Left lung (tissue), 10 donors: Measurements from ENCODE around the gene SLC38A3. TPM values are rescaled to one million over a fixed set of nuclear protein-coding genes. Genes with fewer than 3 reads are reported as not detected.
A peak's percentile ranks its signal among the peaks of the same experiment; 100 is the strongest.
"Not testable (repeated sequence)": the region's sequence is repeated elsewhere in the genome, so short reads cannot be mapped to it uniquely, and the experiment has no call there.

ENCODE experiments used
- ATAC-seq: fragments of 200-7000 bp; cut with Tn5 transposase; one replicate; pipeline ENCODE4 v1.9.1; 2020; ENCODE audit warnings: moderate library complexity
- DNase-seq, 4 donors: peaks; one replicate each; pipeline ENCODE4 v3.0.0-alpha.2; 2013 to 2020
- H3K27ac ChIP-seq, 2 donors: fragments of 200-600 bp; sonication (generic) in 1 of 2; one replicate each; pipeline versions ENCODE4 v1.5.0 to v1.8.0; 2020 to 2021
- H3K27me3 ChIP-seq, 2 donors: fragments of 200-600 bp; sonication (generic) in 1 of 2; one replicate each; pipeline versions ENCODE4 v1.5.0 to v1.8.0; 2020 to 2021
- H3K36me3 ChIP-seq, 2 donors: fragments of 200-600 bp; sonication (generic) in 1 of 2; one replicate each; pipeline versions ENCODE4 v1.5.0 to v1.8.0; 2020 to 2021
- H3K4me1 ChIP-seq, 2 donors: fragments of 200-600 bp; one replicate each; pipeline ENCODE4 v1.8.0; 2021
- H3K4me3 ChIP-seq, 2 donors: fragments of 200-600 bp; sonication (generic) in 1 of 2; one replicate each; pipeline versions ENCODE4 v1.5.0 to v1.8.0; 2020 to 2021; ENCODE audit warnings: mild to moderate bottlenecking in 1 of 2
- H3K9me3 ChIP-seq, 2 donors: fragments of 200-600 bp; sonication (generic) in 1 of 2; one replicate each; pipeline versions ENCODE4 v1.5.0 to v1.8.0; 2020 to 2021
- intact Hi-C, 2 donors: fragments of 100-400 bp; cut with DNase I; formaldehyde crosslinking; loops; one replicate each; pipeline versions ENCODE4 v1.11.2 to v1.14.2; 2022
- polyA plus RNA-seq, 6 donors: library from polyadenylated mRNA; unstranded; fragments of 120-200 nt; gene quantifications; one replicate each; pipeline ENCODE4 v1.2.1, GENCODE V29; 2013; ENCODE audit not compliant: insufficient read length in 6 of 6
- total RNA-seq, 2 donors: library from RNA; stranded (reverse); fragmentation: NEBNext Ultra II Directional; extraction: Animal tissue kit (Norgen Biotek cat#: 25700); gene quantifications; one replicate each; pipeline ENCODE4 v1.2.1, GENCODE V29; 2021
- TF ChIP-seq, protein P1 (sequence below), 2 donors: fragments of 200-600 bp; sonication (generic) in 1 of 2; IDR thresholded peaks; one replicate each; pipeline versions ENCODE4 v1.5.0 to v1.8.0; 2021; ENCODE audit warnings: antibody characterized with exemption in 2 of 2
- donor health status: DM: no; HTN: yes; CAD: no.
- donor health status: DM: no; HTN: no; CAD: no.

Gene SLC38A3
- total and polyA plus RNA-seq, 8 donors = 0.23 to 10.9 (median 7.8) TPM; not detected in 1

DNA sequence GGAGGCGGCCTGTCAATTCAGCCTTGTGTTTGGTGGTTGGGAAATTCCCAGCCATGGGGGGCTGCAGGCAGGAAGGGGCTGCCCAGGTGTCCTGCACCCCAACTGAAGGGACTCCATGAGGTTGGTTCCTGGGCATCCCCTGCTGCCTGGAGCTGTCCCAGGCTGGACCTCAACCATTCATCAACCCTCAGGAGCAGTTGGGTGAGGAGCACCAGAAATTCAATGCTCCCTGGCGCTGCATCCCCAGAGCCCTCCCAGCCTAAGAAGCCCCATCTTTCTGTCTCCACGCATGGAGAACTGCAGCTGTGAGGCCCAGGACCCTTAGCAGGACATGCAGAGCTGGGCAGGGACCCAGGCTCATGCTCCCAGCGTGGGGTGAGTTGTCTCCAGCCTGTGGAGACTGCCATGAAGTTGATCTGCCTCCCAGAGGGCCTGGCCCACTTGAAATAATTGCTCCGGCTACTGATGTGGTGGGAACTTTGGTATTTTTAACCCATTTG lies 55.9 kb downstream of the SLC38A3 start:
- Histone ChIP-seq H3K27ac (peak overlapping the region; percentile 88 to 98), H3K27me3 (peaks cover 0 to under 1% of the 10 kb centered on the region in 2 donors), H3K9me3 (no peaks in the 10 kb centered on the region), H3K4me3 (peak overlapping the region; percentile 37 to 42), H3K36me3 (peaks cover 0 to 38% of the 10 kb centered on the region in 2 donors), H3K4me1 (peaks cover 27 to 81% of the 10 kb centered on the region in 2 donors)
- ATAC-seq (no peak), DNase-seq (peak in 1 of 4 donors; percentile 34)
- TF ChIP-seq, protein P1, sequence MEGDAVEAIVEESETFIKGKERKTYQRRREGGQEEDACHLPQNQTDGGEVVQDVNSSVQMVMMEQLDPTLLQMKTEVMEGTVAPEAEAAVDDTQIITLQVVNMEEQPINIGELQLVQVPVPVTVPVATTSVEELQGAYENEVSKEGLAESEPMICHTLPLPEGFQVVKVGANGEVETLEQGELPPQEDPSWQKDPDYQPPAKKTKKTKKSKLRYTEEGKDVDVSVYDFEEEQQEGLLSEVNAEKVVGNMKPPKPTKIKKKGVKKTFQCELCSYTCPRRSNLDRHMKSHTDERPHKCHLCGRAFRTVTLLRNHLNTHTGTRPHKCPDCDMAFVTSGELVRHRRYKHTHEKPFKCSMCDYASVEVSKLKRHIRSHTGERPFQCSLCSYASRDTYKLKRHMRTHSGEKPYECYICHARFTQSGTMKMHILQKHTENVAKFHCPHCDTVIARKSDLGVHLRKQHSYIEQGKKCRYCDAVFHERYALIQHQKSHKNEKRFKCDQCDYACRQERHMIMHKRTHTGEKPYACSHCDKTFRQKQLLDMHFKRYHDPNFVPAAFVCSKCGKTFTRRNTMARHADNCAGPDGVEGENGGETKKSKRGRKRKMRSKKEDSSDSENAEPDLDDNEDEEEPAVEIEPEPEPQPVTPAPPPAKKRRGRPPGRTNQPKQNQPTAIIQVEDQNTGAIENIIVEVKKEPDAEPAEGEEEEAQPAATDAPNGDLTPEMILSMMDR (IDR thresholded peaks at IDR 0.05) = no peak
- intact Hi-C loops = no loop called here

DNA sequence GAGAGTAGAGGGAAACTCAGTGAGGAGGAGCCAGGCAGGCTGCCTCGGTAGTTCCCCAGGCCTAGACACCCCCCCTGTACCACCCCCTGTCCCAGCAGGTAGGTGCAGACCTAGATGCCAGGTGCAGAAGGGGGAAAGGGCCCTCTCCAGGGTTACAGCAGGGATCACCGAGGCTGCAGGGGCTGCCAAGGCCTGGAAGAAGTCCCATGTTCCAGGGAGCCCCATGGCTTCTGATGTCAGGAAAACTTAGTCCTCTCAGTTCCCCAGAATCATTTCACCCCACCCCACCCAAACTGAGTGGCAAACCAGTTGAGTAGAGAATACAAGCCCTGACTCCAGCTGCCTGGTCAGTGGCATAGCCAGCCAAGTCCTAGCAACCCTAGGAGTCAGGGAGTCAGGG lies 56.4 kb downstream of the SLC38A3 start:
- H3K27me3 ChIP-seq = peaks cover 0 to 6% of the 10 kb centered on the region in 2 donors
- no peak overlapping the region for H3K4me3 ChIP-seq
- DNase-seq (peak in 1 of 4 donors; percentile 25), ATAC-seq (no peak)
- peak overlapping the region; percentile 88 to 98 for H3K27ac ChIP-seq
- intact Hi-C loops = no loop called here
- peaks cover 0 to 33% of the 10 kb centered on the region in 2 donors for H3K36me3 ChIP-seq
- H3K4me1 ChIP-seq = peaks cover 32 to 79% of the 10 kb centered on the region in 2 donors
- TF ChIP-seq, protein P1 (IDR thresholded peaks at IDR 0.05) = no peak
- H3K9me3 ChIP-seq = no peaks in the 10 kb centered on the region

DNA sequence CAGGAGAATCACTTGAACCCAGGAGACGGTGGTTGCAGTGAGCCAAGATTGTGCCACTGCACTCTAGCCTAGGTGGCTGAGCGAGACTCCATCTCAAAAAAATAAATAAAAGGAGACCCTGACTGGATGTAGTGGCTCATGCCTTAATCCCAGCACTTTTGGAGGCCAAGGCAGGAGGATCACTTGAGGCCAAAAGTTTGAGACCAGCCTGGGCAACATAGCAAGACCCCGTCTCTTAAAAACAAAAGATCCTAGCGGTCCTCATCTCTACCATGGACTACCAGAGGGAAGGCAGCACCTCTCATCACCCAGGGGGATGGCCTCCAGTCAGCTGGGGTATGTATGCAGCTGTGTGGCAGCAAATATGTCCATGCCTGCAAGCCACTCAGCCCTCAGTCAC lies 57.1 kb downstream of the SLC38A3 start:
- Histone ChIP-seq H3K36me3 (peaks cover 0 to 26% of the 10 kb centered on the region in 2 donors), H3K27me3 (peaks cover 0 to 13% of the 10 kb centered on the region in 2 donors), H3K27ac (peak overlapping the region in 1 of 2 donors; percentile 88), H3K4me1 (peaks cover 33 to 77% of the 10 kb centered on the region in 2 donors)
- DNase-seq, H3K4me3 ChIP-seq, ATAC-seq, H3K9me3 ChIP-seq, intact Hi-C loops: not testable (repeated sequence)

DNA sequence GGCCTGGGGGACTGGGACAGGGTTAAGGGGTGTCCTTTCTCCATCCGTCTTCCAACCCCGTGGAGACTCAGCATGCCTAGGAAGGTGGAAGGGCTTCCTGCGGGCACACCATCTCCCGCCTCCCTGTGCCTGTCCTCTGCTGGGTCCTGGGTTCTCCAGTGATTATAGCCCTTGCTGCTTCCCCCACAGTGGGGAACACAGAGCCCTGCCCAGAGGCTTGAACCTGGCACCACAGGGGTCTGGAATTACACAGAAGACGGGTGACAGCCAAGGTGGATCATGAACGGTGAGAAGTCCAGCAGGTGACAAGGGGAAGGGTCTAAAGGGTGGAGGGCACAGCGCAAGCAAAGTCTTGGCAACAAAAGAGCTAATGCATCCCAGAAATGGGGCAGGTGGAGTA lies 57.7 kb downstream of the SLC38A3 start:
- Histone ChIP-seq H3K4me3 (no peak overlapping the region), H3K9me3 (no peaks in the 10 kb centered on the region), H3K4me1 (peaks cover 37 to 77% of the 10 kb centered on the region in 2 donors), H3K27ac (no peak overlapping the region), H3K27me3 (peaks cover 0 to 18% of the 10 kb centered on the region in 2 donors), H3K36me3 (peaks cover 0 to 20% of the 10 kb centered on the region in 2 donors)
- TF ChIP-seq, protein P1 (IDR thresholded peaks at IDR 0.05) = no peak
- no peak for ATAC-seq
- intact Hi-C loops = no loop called here
- no peak for DNase-seq

DNA sequence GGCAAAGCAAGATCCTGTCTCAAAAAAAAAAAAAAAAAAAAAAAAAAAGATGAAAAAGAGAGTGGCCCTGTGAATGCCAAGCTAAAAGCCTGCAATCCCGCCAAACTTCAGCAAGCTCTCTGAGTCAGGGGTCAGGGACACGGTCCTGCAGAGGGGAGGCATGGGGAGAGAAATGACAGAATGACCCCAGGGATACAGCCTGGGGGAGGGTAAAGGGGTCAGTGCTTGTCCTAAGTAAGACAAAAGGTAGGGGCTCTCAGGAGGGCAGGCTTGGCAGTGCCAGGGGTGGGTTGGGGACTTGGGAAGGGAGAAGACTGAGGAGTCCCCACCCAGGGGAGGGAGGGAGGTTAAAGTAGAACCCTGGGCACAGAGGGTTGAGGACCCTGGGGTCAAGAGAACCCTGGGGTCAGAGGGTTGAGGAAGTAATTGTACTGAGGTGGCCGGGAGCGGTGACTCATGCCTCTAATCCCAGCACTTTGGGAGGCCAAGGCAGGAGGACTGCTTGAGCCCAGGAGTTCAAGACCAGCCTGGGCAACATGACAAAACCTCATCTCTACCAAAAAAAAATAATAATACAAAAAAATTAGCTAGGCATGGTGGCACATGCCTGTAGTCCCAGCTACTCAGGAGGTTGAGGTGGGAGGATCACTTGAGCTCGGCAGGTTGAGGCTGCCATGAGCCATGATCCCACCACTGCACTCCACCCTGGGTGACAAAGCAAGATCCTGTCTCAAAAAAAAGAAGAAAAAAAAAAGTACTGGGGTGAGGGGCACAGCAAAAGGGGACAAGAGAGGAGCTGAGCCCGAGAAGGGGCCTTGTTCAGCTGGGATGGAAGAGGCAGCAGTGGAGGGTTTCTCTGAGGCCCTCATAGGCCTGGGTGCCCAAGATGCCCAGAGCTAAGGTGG lies 58.7 kb downstream of the SLC38A3 start:
- Histone ChIP-seq H3K4me1 (peaks cover 46 to 78% of the 10 kb centered on the region in 2 donors), H3K4me3 (no peak overlapping the region), H3K27ac (peak overlapping the region; percentile 80 to 92), H3K9me3 (no peaks in the 10 kb centered on the region), H3K36me3 (peaks cover 0 to 11% of the 10 kb centered on the region in 2 donors), H3K27me3 (peaks cover 0 to 21% of the 10 kb centered on the region in 2 donors)
- DNase-seq (no peak), ATAC-seq (no peak)
- TF ChIP-seq, protein P1 (IDR thresholded peaks at IDR 0.05) = no peak
- intact Hi-C loops = no loop called here
